22Rv1 (cell line): ENCODE data around the gene ERG.

Experiments used
- H3K27ac ChIP-seq: fragments of 450-650 bp; 2 replicates; pipeline ENCODE4 v1.5.1; 2017
- ZFX ChIP-seq: fragments of 450-650 bp; IDR thresholded peaks from 2 replicates; pipeline ENCODE4 v1.6.1; 2017; ENCODE audit warnings: antibody characterized with exemption, borderline replicate concordance
- TF ChIP-seq, protein P1 (sequence below): fragments of 450-650 bp; IDR thresholded peaks from 2 replicates; pipeline ENCODE4 v1.5.1; 2017; ENCODE audit warnings: mild to moderate bottlenecking

The ERG gene

DNA sequence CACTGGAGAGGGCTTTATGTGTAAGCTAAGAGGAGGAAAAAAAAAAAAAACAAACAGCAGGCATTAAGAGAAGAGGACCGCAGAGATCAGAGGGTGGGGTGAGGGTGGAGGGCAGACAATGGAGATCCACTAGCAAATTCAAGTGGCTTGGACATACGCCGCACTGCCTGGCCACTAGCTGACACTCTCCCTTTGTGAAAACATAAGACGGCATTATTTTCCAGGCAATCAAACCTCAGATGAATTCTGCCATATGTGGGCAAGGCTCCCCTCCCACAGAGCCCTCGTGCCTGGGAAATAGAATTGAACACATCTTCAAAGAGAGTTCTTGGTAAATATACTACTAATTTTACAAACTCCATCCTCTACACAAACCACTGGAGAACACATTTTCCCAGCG lies 53.6 kb downstream of the ERG start:
- no peak overlapping the region for H3K27ac ChIP-seq
- TF ChIP-seq, protein P1, sequence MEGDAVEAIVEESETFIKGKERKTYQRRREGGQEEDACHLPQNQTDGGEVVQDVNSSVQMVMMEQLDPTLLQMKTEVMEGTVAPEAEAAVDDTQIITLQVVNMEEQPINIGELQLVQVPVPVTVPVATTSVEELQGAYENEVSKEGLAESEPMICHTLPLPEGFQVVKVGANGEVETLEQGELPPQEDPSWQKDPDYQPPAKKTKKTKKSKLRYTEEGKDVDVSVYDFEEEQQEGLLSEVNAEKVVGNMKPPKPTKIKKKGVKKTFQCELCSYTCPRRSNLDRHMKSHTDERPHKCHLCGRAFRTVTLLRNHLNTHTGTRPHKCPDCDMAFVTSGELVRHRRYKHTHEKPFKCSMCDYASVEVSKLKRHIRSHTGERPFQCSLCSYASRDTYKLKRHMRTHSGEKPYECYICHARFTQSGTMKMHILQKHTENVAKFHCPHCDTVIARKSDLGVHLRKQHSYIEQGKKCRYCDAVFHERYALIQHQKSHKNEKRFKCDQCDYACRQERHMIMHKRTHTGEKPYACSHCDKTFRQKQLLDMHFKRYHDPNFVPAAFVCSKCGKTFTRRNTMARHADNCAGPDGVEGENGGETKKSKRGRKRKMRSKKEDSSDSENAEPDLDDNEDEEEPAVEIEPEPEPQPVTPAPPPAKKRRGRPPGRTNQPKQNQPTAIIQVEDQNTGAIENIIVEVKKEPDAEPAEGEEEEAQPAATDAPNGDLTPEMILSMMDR = no peak
- no peak for TF ChIP-seq ZFX

DNA sequence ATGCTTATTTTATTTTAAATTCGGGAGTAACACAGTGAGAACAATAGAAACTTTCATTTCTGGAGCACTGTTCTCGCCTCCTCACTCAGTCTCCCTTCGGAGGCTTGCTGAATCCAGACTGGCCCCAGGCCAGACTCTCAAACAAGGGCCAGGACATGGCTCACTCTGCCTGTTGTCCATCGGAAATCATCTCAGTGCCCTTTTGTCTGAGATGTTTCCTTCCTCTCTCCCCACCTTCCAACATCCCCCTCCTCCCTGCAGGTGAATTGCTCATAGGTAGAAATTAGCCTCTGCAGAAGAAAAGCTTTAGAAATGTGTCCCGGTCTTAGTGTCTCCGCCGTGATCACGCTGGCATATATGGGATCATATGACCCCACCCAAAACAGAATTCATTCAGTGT lies 55.2 kb downstream of the ERG start:
- no peak for TF ChIP-seq ZFX
- TF ChIP-seq, protein P1 = no peak
- no peak overlapping the region for H3K27ac ChIP-seq

DNA sequence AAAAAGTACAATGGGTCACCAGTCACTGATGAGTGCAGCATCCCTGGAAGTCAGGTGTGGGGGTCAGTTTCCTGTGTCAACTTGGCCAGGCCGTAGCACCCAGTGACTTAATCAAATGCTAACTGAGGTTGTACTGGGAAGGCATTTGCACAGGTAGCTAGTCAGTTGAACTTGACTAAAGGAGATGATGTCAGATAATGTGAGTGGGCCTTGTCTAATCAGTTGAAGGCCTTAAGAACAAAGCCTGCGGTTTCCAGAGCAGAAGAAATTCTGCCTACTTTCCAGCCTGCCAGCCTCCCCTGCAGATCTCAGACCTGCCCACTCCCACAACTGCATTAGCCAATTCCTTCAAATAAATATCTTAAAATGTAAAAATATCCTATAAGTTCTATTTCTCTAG lies 57.1 kb downstream of the ERG start:
- TF ChIP-seq, protein P1 = no peak
- TF ChIP-seq ZFX = no peak
- H3K27ac ChIP-seq = no peak overlapping the region

DNA sequence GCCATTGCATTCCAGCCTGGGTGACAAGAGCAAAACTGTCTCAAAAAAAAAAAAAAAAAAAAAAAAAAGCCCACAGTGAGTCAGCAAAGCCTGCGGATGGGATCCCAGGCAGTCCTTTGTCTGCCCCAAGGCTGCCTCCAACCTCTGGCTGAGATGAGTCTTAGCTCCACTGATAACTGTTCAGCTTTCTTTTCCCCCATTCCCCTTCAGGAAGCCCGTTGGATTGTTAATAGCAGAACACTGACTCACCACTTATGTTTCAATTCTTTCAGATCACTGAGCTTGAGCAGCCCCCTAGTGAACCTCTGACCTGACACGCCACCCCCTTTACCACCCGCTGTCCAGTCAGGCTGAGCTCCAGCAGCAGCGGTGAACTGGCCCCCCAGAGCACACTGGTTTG lies 57.5 kb downstream of the ERG start:
- TF ChIP-seq, protein P1 = no peak
- TF ChIP-seq ZFX = no peak
- H3K27ac ChIP-seq = no peak overlapping the region

DNA sequence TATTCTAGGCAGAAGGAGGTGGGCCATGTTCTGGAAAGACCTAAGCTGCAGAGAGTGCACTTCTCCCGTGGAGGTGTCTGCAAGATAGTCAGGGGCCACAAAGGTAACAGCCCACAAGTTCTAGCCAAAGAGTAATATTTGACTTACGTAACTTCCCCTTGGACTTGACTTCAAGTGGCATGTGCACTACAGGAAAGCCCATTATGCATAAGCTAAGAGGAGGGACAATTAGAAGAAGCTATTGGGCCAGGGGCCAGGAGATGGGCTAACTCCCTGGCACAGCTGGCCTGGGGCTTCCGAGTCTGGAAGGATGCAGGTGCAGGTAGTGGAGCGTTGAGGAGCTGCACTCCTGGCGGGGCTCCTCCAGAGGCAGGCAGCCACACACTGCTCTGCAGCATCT lies 58.3 kb downstream of the ERG start:
- no peak for TF ChIP-seq ZFX
- TF ChIP-seq, protein P1 = no peak
- H3K27ac ChIP-seq = no peak overlapping the region

DNA sequence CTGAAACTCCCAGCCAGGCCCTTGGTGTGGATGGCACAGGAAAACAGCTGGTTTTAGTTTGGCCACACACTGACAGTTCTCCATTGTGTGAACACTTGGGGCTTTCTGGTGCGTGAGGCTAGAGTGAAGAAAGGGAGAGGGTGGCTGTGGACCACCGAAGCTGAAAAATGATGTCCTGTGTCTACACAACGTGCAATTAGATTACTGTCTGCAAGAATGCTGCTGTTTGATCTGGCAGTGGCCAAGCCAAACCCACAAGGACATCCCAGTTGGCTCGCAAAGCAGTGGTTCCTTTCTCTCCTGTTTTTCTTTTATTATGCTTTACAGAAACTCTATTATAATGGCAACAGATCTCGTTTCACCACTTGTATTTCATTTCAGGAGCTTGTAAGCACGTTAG lies 58.9 kb downstream of the ERG start:
- H3K27ac ChIP-seq = no peak overlapping the region
- TF ChIP-seq ZFX = no peak
- TF ChIP-seq, protein P1 = no peak

DNA sequence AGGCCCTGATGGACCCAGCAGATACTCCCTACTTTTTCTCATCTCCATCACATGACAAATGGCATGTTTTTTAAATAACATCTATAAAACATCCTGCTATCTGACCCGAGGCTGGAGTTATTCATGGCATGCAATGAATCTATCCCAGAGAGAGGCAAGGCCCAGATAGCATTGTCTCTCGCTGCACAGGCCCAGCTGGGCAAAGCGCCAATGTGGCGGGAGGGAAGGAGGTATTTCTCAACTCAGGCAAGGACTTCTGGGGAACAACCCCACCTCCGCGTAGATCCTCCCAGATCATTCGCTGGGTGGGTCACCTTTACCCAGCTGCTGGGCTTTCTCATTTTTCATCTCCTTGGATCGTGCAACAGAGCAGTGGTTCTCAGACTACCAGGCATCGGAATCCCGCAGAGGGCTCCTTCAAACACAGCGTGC lies 59.8 kb downstream of the ERG start:
- H3K27ac ChIP-seq = no peak overlapping the region
- TF ChIP-seq ZFX = no peak
- TF ChIP-seq, protein P1 = no peak
